NCI-H1048 (cell line): ENCODE measurements around the gene KRTAP12-1.
"Not testable (repeated sequence)": the region's sequence is repeated elsewhere in the genome, so short reads cannot be mapped to it uniquely, and the experiment has no call there.

Experiments used
- DNase-seq: peaks from one replicate; lab custom pipeline; 2025; lab: John Stamatoyannopoulos, UW

KRTAP12-1 gene

GRCh38 chr21:44697811-44698734, 16.1 kb upstream of the KRTAP12-1 start:
- no peak for DNase-seq

- DNase-seq: not testable (repeated sequence)
These were observed 15.3 kb upstream of the KRTAP12-1 start, which contains the start of gene KRTAP10-12 for GRCh38 chr21:44697172-44697810. KRTAP10-12 (plus strand) TSS chr21:44697172; CDS start chr21:44697202, 30 bp downstream.

- DNase-seq: no peak
These were observed 14.6 kb upstream of the KRTAP12-1 start for GRCh38 chr21:44696572-44696971.

- DNase-seq: no peak
These were observed 13.7 kb upstream of the KRTAP12-1 start for GRCh38 chr21:44695641-44696040.

- no peak for DNase-seq
These were observed 13.2 kb upstream of the KRTAP12-1 start for GRCh38 chr21:44695184-44695583.

GRCh38 chr21:44694776-44695175, 12.8 kb upstream of the KRTAP12-1 start:
- DNase-seq: no peak

GRCh38 chr21:44692798-44693512, 11.0 kb upstream of the KRTAP12-1 start:
- DNase-seq: no peak

GRCh38 chr21:44691686-44692085, 9.7 kb upstream of the KRTAP12-1 start:
- DNase-seq: no peak

GRCh38 chr21:44689740-44690139, 7.8 kb upstream of the KRTAP12-1 start:
- DNase-seq: not testable (repeated sequence)

GRCh38 chr21:44687671-44688070, 5.7 kb upstream of the KRTAP12-1 start:
- DNase-seq: no peak

GRCh38 chr21:44686843-44687561, 5.0 kb upstream of the KRTAP12-1 start:
- no peak for DNase-seq

- no peak for DNase-seq
These were observed 4.2 kb upstream of the KRTAP12-1 start for GRCh38 chr21:44686000-44686781.

- not testable (repeated sequence) for DNase-seq
These were observed 3.1 kb upstream of the KRTAP12-1 start for GRCh38 chr21:44685050-44685449.

GRCh38 chr21:44684483-44684882, 2.5 kb upstream of the KRTAP12-1 start:
- DNase-seq: no peak

- DNase-seq: no peak
These were observed 2.1 kb upstream of the KRTAP12-1 start for GRCh38 chr21:44684077-44684476.

GRCh38 chr21:44682580-44683151, 703 bp upstream of the KRTAP12-1 start:
- no peak for DNase-seq

- DNase-seq: no peak
These were observed 811 bp downstream of the KRTAP12-1 start for GRCh38 chr21:44681152-44681551.

- no peak for DNase-seq
These were observed 4.1 kb downstream of the KRTAP12-1 start for GRCh38 chr21:44677881-44678280.

- DNase-seq: no peak
These were observed 10.1 kb downstream of the KRTAP12-1 start for GRCh38 chr21:44671911-44672310.

- no peak for DNase-seq
These were observed 11.1 kb downstream of the KRTAP12-1 start for GRCh38 chr21:44670642-44671432.
